ENCODE measurements around the gene CHM. TPM values are rescaled to one million over a fixed set of nuclear protein-coding genes. Genes with fewer than 3 reads are reported as not detected.
"Not testable (repeated sequence)": the region's sequence is repeated elsewhere in the genome, so short reads cannot be mapped to it uniquely, and the experiment has no call there.

The CHM gene
- total RNA-seq, 1 donor from 2014 or later = 43.9 TPM

DNA sequence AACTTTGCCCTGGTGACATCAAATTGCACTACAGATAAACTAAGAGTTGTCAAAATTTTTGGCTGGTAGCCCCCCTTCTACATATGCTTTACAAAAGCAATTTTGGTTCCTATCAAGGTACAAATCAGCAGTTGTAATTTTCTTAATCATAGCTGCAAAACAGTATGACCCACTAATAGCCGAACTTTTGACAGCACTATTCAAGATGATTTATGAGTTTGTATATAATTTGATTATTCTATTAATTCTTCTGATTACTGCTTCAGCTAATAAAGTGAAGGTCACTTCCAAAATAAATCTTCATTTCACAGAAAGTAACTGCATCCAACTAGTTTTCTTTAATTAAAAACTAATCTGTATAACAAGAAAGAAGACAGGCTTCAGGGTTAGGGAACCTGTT is 119.6 kb downstream of the CHM start:
- no peak for DNase-seq (ENCODE audit: extremely low spot score, unreplicated experiment)
- Mint-ChIP-seq H3K36me3 (peaks cover 7% of the 10 kb centered on the region), H3K9me3 (no peaks in the 10 kb centered on the region), H3K27me3 (no peaks in the 10 kb centered on the region), H3K4me1 (ENCODE audit: unreplicated experiment) (peaks cover 4% of the 10 kb centered on the region), H3K27ac (no peak overlapping the region), H3K4me3 (no peak overlapping the region)
- TF ChIP-seq, protein P1, sequence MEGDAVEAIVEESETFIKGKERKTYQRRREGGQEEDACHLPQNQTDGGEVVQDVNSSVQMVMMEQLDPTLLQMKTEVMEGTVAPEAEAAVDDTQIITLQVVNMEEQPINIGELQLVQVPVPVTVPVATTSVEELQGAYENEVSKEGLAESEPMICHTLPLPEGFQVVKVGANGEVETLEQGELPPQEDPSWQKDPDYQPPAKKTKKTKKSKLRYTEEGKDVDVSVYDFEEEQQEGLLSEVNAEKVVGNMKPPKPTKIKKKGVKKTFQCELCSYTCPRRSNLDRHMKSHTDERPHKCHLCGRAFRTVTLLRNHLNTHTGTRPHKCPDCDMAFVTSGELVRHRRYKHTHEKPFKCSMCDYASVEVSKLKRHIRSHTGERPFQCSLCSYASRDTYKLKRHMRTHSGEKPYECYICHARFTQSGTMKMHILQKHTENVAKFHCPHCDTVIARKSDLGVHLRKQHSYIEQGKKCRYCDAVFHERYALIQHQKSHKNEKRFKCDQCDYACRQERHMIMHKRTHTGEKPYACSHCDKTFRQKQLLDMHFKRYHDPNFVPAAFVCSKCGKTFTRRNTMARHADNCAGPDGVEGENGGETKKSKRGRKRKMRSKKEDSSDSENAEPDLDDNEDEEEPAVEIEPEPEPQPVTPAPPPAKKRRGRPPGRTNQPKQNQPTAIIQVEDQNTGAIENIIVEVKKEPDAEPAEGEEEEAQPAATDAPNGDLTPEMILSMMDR (conservative IDR thresholded peaks at IDR 0.05) = no peak

DNA sequence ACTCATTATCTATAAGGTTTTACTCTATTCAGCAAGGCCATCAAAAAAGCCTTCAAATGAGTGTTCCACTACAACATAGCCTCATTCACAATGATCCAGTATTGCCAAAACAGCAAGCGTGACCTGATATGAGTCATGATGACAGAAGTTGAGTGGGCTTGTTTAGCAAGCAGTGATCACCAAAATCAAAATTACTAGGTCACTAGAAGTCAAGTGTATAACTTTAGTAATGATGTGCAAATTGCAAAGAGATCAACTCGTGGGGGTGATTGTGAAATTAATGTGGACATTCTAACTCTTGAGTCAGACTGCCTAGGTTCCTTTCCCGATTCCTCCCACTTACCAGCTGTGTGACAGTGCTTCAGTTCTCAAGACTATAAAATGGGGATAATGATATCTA is 124.5 kb downstream of the CHM start:
- no peak overlapping the region for H3K27ac Mint-ChIP-seq
- TF ChIP-seq, protein P1 (conservative IDR thresholded peaks at IDR 0.05) = no peak
- no peaks in the 10 kb centered on the region for H3K4me1 Mint-ChIP-seq (ENCODE audit: unreplicated experiment)
- H3K36me3 Mint-ChIP-seq = peaks cover 19% of the 10 kb centered on the region
- no peak for DNase-seq (ENCODE audit: extremely low spot score, unreplicated experiment)
- H3K9me3 Mint-ChIP-seq = no peaks in the 10 kb centered on the region
- no peaks in the 10 kb centered on the region for H3K27me3 Mint-ChIP-seq
- no peak overlapping the region for H3K4me3 Mint-ChIP-seq

DNA sequence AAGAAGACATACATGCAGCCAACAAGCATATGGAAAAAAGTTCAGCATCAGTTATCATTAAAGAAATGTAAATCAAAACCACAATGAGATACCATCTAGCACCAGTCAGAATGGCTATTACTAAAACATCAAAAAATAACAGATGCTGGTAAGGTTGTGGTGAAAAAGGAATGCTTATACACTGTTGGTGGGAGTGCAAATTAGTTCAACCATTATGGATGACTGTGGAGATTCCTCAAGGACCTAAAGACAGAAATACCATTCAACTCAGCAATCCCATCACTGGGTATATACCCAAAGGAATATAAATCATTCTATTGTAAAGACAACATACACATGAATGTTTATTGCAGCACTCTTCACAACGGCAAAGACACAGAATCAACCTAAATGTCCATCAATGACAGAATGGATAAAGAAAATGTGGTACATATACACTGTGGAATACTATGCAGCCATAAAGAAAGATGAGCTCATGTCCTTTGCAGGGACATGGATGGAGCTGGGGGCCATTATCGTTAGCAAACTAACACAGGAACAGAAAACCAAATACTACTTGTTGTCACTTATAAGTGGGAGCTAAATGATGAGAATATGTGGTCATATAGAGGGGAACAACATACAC is 130.6 kb downstream of the CHM start:
- H3K4me1 Mint-ChIP-seq (ENCODE audit: unreplicated experiment); H3K9me3 Mint-ChIP-seq; DNase-seq (ENCODE audit: extremely low spot score, unreplicated experiment); H3K4me3 Mint-ChIP-seq; H3K27ac Mint-ChIP-seq; H3K27me3 Mint-ChIP-seq: not testable (repeated sequence)
- H3K36me3 Mint-ChIP-seq = peaks cover 25% of the 10 kb centered on the region

DNA sequence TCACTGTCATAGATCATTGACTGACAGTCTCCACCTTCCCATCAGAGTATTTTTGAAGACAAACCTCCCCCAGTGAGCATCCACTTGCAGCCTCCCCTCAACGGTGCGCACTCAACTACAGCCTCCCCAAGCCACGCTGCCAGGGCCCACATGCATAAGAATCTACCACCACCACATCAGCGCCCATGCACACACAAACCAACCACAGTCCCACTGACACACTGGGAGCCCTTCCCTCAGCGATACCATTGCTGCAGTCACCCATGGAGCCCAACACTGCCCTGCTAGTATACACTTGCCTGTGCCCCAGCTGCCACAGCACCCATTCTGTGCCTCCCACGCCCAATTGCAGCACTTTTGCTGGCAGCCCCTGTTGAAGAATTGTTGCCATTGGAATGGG is 132.9 kb downstream of the CHM start:
- peaks cover 10% of the 10 kb centered on the region for H3K9me3 Mint-ChIP-seq
- H3K4me1 Mint-ChIP-seq (ENCODE audit: unreplicated experiment) = peaks cover 4% of the 10 kb centered on the region
- H3K27ac Mint-ChIP-seq = peak overlapping the region; percentile 18
- no peak overlapping the region for H3K4me3 Mint-ChIP-seq
- no peaks in the 10 kb centered on the region for H3K27me3 Mint-ChIP-seq
- peaks cover 28% of the 10 kb centered on the region for H3K36me3 Mint-ChIP-seq
- DNase-seq (ENCODE audit: extremely low spot score, unreplicated experiment) = no peak
- TF ChIP-seq, protein P1 (conservative IDR thresholded peaks at IDR 0.05) = no peak

DNA sequence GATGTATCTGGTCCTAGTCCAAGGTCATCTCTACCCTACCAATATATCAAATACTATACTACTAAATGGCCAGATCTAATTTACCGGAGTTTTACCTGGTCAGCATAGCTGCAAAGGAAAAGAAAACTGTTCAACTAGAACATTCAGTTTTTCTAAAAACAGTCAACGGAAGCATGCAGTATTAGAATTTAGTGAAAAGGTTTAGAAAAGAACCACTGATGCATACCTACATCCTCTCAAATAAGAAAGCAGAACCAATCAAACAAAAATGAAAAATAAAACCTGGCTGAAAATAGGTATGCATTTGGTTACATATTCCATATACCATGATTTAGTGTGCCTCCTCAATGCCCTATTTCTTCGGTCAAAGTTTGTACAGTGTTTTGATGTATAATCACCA is 140.0 kb downstream of the CHM start:
- Mint-ChIP-seq H3K4me3 (no peak overlapping the region), H3K36me3 (peaks cover 14% of the 10 kb centered on the region), H3K9me3 (no peaks in the 10 kb centered on the region), H3K27me3 (no peaks in the 10 kb centered on the region), H3K27ac (no peak overlapping the region), H3K4me1 (ENCODE audit: unreplicated experiment) (peaks cover 4% of the 10 kb centered on the region)
- TF ChIP-seq, protein P1 (conservative IDR thresholded peaks at IDR 0.05) = no peak
- DNase-seq (ENCODE audit: extremely low spot score, unreplicated experiment) = no peak

DNA sequence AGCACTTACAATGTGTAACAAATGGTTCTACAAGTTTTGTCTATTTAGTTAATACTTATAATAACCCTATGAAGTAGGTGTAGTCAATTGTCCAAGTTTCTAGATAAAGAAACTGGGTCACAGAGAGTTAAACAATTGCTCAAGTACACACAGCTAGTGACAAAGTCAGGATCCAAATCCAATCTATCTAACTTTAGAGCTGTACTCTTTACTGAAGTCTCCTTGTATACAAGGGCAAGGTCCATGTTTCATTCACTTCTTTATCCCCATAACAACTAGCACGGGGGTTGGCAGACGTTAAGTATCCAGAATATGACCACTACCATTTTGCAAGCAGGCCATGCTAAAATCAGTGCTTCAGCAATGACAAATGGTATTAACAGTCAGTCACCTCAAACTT is 141.0 kb downstream of the CHM start:
- Mint-ChIP-seq H3K27ac (no peak overlapping the region), H3K36me3 (peaks cover 14% of the 10 kb centered on the region), H3K4me3 (no peak overlapping the region), H3K27me3 (no peaks in the 10 kb centered on the region), H3K9me3 (no peaks in the 10 kb centered on the region), H3K4me1 (ENCODE audit: unreplicated experiment) (peaks cover 1% of the 10 kb centered on the region)
- TF ChIP-seq, protein P1 (conservative IDR thresholded peaks at IDR 0.05) = no peak
- no peak for DNase-seq (ENCODE audit: extremely low spot score, unreplicated experiment)
